HG03064 (cell line): ENCODE measurements around the gene NF1.
"Not testable (repeated sequence)": the region's sequence is repeated elsewhere in the genome, so short reads cannot be mapped to it uniquely, and the experiment has no call there.

ENCODE experiments used
- ATAC-seq: cut with Tn5 transposase; IDR thresholded peaks from one replicate; pipeline ENCODE4 v1.9.1; 2021; ENCODE audit warnings: low read depth; ENCODE audit not compliant: unreplicated experiment

Gene NF1

GRCh38 chr17:31318298-31318801, 223.6 kb downstream of the NF1 start:
- no peak for ATAC-seq

- no peak for ATAC-seq
Observed at GRCh38 chr17:31318851-31319661, 224.3 kb downstream of the NF1 start.

DNA sequence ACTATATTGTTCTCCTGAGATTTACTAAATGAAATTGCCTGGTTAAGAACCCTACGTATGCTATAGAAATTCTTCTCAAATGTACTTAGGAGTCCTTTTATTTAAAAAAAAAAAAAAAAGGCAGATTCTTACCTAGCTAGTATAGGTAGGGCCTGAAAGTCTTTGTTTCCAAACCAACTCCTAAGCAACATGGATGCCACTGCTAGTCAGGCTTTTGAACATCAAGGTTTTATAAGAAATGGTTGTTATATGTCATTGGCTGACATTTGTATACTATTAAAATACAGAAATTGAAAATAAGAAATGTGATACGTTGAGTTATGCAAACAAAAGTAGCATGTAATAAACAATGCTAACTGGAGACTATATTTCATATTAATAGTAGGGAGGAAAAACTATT, 225.5 kb downstream of the NF1 start:
- ATAC-seq = no peak

DNA sequence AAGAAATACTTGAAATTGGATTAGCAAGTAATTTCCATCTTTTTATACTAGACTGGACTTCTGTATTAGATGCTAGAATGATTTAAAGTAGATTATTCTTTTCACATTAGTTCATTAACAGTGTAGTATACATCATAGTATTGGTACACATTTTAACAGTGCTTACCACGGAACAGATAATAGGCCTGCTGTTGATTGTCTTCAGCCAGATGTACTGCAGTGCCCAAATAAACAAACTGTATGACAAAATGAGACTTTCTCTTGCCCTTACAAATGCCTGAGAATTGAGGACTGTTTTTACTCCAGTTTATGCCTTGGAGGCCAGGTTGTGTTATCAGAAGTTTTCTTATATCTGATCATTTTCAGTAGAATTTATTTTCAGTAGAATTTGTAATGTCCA, 226.0 kb downstream of the NF1 start:
- no peak for ATAC-seq

DNA sequence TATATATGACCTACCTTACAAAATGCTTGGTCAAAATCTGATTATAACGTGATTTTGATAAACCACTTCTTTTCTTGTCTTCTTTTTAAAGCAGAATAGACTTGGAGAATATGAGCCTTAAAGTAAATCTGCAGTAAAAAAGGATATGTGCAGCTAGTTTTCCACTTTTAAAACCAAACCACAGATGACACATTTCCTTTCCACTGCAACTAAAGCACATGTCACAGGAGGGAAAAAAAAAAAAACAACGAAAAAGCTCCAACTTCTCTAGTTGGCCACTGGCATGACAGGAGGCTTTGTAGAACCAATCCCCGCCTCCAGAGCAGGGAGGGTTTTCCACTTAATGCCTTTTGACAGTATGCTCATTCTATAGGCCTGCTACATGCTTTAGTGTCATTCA, 226.7 kb downstream of the NF1 start, which contains the start of gene EVI2A:
Gene EVI2A (minus strand): TSS at position 142 of the 400 bp plus-strand sequence. CDS start 2,609 bp downstream, outside the sequence.
- ATAC-seq = no peak

DNA sequence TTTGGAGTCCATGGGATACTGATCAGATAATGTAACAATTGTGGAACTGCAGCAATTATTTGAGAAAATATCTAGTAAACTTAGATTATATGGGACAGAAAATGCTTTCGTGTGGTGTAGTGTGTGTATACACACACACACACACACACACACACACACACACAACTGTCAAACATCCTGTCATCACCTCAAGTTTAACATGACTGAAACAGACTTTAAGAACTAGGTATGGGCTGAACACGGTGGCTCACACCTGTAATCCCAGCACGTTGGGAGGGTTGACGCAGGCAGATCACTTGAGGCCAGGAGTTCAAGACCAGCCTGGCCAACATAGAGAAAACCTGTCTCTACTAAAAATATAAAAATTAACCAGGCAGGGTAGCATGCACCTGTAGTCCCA, 227.2 kb downstream of the NF1 start:
- ATAC-seq = no peak

DNA sequence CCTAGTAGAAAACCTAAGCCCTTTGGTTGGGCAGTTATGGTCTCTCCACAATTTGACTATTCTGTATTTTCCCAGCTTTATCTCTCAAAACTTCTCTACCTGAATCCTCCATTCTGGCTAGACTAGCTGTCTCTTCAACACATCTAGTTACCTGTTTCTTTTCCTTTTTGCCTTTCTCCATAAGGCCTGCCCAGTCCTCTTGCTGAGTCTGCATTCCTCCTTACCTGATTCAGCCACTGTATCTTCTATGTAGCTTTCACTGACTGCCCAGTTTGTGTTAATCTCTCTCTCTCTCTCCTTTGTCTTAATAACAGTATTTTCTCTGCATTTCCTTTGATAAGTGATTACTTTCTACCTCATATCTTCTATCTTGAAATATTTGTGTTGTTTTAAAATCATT, 228.8 kb downstream of the NF1 start:
- ATAC-seq = no peak

DNA sequence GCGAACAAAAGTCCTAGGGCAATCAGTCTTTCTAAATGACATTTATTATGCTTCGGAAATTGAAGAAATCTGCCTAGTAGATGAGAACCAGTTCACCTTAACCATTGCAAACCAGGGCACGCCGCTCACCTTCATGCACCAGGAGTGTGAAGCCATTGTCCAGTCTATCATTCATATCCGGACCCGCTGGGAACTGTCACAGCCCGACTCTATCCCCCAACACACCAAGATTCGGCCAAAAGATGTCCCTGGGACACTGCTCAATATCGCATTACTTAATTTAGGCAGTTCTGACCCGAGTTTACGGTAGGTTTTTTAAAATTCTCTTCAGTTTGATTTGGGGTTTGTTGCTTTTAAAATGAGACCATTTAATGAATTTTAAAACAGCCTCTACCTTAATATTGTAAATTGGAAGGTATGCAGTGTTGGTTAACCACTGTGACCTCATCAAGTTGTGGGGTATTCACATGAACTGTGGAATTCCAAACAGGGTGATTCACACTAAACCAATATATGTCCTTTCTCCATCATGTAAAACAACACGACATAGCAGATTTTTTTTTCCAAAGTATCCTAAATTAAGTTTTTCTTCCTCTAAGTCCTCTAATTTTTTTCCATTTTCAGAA, 232.9 kb downstream of the NF1 start:
- no peak for ATAC-seq

GRCh38 chr17:31328160-31328535, 233.4 kb downstream of the NF1 start:
- no peak for ATAC-seq

- ATAC-seq = no peak
Observed at GRCh38 chr17:31329221-31329620, 234.4 kb downstream of the NF1 start.

GRCh38 chr17:31339906-31340661, 245.3 kb downstream of the NF1 start:
- no peak for ATAC-seq

GRCh38 chr17:31345191-31345747, 250.5 kb downstream of the NF1 start:
- not testable (repeated sequence) for ATAC-seq

DNA sequence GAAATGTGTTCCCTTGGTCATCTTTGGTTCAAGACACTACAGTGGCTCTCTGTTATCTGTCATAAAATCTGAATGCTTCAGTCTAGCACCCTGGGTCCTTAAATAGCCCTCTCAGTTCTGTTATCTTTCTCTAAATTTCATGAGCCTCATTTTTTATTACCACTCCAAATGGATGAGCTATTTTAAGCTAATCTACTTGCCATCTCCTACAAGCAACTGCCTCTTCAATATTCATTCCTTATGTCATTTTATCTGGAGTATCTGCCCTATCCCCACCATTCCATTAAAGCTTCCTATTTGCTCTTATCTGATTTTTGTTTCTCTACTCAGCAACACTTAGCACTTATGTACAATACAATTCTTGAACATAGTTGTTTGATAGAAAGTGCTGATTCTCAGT, 254.7 kb downstream of the NF1 start:
- no peak for ATAC-seq

- no peak for ATAC-seq
Observed at GRCh38 chr17:31355935-31356334, 261.2 kb downstream of the NF1 start.

DNA sequence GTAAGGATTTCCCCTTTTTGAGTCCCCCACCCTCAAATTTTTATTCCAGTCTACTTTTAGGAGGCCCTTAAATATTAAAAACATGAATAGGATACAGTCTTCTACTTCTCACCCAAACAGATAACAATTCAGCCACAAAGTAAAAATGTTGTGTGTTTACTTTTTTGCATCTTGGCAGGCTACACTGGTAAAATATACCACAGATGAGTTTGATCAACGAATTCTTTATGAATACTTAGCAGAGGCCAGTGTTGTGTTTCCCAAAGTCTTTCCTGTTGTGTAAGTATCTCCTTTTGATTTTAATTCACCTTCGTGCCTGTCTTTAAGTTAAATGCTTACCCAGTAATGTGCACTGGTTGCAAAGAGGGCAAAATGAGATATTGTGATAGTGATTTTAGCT, 262.3 kb downstream of the NF1 start:
- no peak for ATAC-seq

- no peak for ATAC-seq
Observed at GRCh38 chr17:31357839-31358394, 263.1 kb downstream of the NF1 start.

GRCh38 chr17:31364012-31364411, 269.2 kb downstream of the NF1 start:
- ATAC-seq = no peak

DNA sequence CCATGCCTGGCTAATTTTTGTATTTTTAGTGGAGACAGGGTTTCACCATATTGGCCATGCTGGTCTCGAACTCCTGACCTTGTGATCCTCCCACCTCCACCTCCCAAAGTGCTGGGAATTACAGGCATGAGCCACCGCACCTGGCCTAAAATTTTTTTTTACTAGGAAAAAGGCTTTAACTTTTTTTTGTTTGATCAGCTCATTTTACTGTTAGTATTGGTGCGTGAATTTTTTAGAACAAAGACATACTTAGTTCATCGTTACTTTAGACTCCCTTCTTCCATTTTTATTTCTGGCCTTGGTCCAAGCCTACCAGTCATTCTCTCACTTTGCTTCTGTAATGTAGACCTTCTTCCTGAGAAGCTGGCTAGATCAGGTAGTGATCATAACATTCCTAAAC, 271.3 kb downstream of the NF1 start:
- ATAC-seq = no peak

DNA sequence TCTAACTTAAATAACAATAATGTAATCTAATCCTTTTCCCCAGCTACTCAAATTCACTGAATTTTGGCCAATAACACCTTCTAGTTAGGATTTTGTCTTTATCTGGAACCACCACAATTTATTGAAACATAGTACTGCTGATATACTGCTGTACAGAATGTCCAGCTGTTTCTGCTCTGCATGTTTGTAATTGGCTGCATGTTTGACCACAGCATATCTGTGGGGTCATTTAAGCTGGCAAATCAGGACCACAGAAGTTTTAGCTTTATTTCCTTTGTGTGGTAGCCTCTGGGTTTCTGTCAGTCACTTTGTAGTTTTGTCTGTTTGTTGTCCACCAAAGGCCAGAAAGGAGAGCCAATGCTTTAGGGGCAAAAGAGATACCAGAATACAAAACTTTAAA, 274.5 kb downstream of the NF1 start:
- ATAC-seq = no peak

GRCh38 chr17:31371511-31372097, 276.8 kb downstream of the NF1 start:
- no peak for ATAC-seq
